Skeletal muscle cell (primary cell): ENCODE data around the gene PWWP2B.

Experiments used
- DNase-seq: peaks from one replicate; pipeline ENCODE4 v3.0.0-alpha.2; 2010; ENCODE audit warnings: low read depth
- H3K4me3 ChIP-seq: 2 replicates; pipeline ENCODE4 v1.5.1; 2011; ENCODE audit warnings: low read depth, mild to moderate bottlenecking, control low read depth, low read length, moderate library complexity

PWWP2B gene

GRCh38 chr10:132403511-132404168 is 6.6 kb downstream of the PWWP2B start:
- no peak overlapping the region for H3K4me3 ChIP-seq
- DNase-seq = no peak

- no peak overlapping the region for H3K4me3 ChIP-seq
- no peak for DNase-seq
These were observed 7.3 kb downstream of the PWWP2B start for GRCh38 chr10:132404169-132404880.

- no peak for DNase-seq
These were observed 8.0 kb downstream of the PWWP2B start for GRCh38 chr10:132404911-132405462.

GRCh38 chr10:132405463-132405991 is 8.5 kb downstream of the PWWP2B start:
- no peak for DNase-seq
- H3K4me3 ChIP-seq = no peak overlapping the region

More at GRCh38 chr10:132404911-132405462, 8.0 kb downstream of the PWWP2B start:
- H3K4me3 ChIP-seq = no peak overlapping the region

GRCh38 chr10:132406181-132406580 is 9.2 kb downstream of the PWWP2B start:
- no peak overlapping the region for H3K4me3 ChIP-seq
- no peak for DNase-seq

- H3K4me3 ChIP-seq = no peak overlapping the region
- DNase-seq = no peak
These were observed 9.8 kb downstream of the PWWP2B start for GRCh38 chr10:132406750-132407149.

GRCh38 chr10:132407243-132407746 is 10.3 kb downstream of the PWWP2B start:
- no peak overlapping the region for H3K4me3 ChIP-seq
- no peak for DNase-seq

- DNase-seq = no peak
- H3K4me3 ChIP-seq = no peak overlapping the region
These were observed 10.9 kb downstream of the PWWP2B start for GRCh38 chr10:132407846-132408278.

- no peak for DNase-seq
- no peak overlapping the region for H3K4me3 ChIP-seq
These were observed 11.4 kb downstream of the PWWP2B start for GRCh38 chr10:132408367-132408781.

- no peak for DNase-seq
- H3K4me3 ChIP-seq = no peak overlapping the region
These were observed 12.0 kb downstream of the PWWP2B start for GRCh38 chr10:132408823-132409666.

GRCh38 chr10:132409667-132410028 is 12.6 kb downstream of the PWWP2B start:
- no peak for DNase-seq
- H3K4me3 ChIP-seq = no peak overlapping the region

- no peak overlapping the region for H3K4me3 ChIP-seq
- DNase-seq = no peak
These were observed 13.2 kb downstream of the PWWP2B start for GRCh38 chr10:132410056-132410778.

GRCh38 chr10:132410779-132411532 is 14.0 kb downstream of the PWWP2B start:
- no peak for DNase-seq
- H3K4me3 ChIP-seq = no peak overlapping the region

GRCh38 chr10:132411561-132412253 is 14.7 kb downstream of the PWWP2B start:
- H3K4me3 ChIP-seq = no peak overlapping the region
- no peak for DNase-seq

GRCh38 chr10:132412316-132413192 is 15.6 kb downstream of the PWWP2B start:
- DNase-seq = no peak
- no peak overlapping the region for H3K4me3 ChIP-seq

- no peak overlapping the region for H3K4me3 ChIP-seq
- no peak for DNase-seq
These were observed 16.5 kb downstream of the PWWP2B start for GRCh38 chr10:132413226-132414205.
